GM12892 (cell line): Measurements from ENCODE around the gene KIAA1328.

Experiments used
- POLR2A ChIP-seq: IDR thresholded peaks from 2 replicates; pipeline ENCODE4 v1.6.1; 2011; ENCODE audit warnings: low read depth, low read length, control low read depth
- POLR2AphosphoS5 ChIP-seq: IDR thresholded peaks from 2 replicates; pipeline ENCODE4 v1.6.1; 2011; ENCODE audit warnings: low read depth, low read length, control low read depth
- TAF1 ChIP-seq: IDR thresholded peaks from 2 replicates; pipeline ENCODE4 v1.6.1; 2011; ENCODE audit warnings: low read depth, mild to moderate bottlenecking, control low read depth, low read length, borderline replicate concordance

- no peak for TF ChIP-seq POLR2AphosphoS5
- no peak for TF ChIP-seq POLR2A
- no peak for TF ChIP-seq TAF1
Measured at GRCh38 chr18:37242091-37242490, 413.2 kb downstream of the KIAA1328 start.
